ENCODE results near the gene SNPH.

SNPH gene

GRCh38 chr20:1307171-1307570, 41.1 kb downstream of the SNPH start:
- DNase-seq (ENCODE audit: low spot score): no peak

GRCh38 chr20:1307571-1307971, 41.5 kb downstream of the SNPH start:
- no peak for DNase-seq (ENCODE audit: low spot score)

GRCh38 chr20:1308067-1308701, 42.1 kb downstream of the SNPH start:
- no peak for DNase-seq (ENCODE audit: low spot score)

GRCh38 chr20:1308702-1309095, 42.6 kb downstream of the SNPH start:
- DNase-seq (ENCODE audit: low spot score): no peak

GRCh38 chr20:1309439-1309847, 43.3 kb downstream of the SNPH start:
- no peak for DNase-seq (ENCODE audit: low spot score)

- no peak for DNase-seq (ENCODE audit: low spot score)
Observed at GRCh38 chr20:1310071-1310470, 44.0 kb downstream of the SNPH start.

GRCh38 chr20:1310506-1311190, 44.6 kb downstream of the SNPH start:
- no peak for DNase-seq (ENCODE audit: low spot score)

- no peak for DNase-seq (ENCODE audit: low spot score)
Observed at GRCh38 chr20:1312308-1312707, 46.2 kb downstream of the SNPH start.

- no peak for DNase-seq (ENCODE audit: low spot score)
Observed at GRCh38 chr20:1312904-1313235, 46.8 kb downstream of the SNPH start.

- DNase-seq (ENCODE audit: low spot score): peak; percentile 70
Observed at GRCh38 chr20:1313236-1313964, 47.3 kb downstream of the SNPH start.

GRCh38 chr20:1315804-1316203, 49.7 kb downstream of the SNPH start:
- no peak for DNase-seq (ENCODE audit: low spot score)

GRCh38 chr20:1317545-1318255, 51.6 kb downstream of the SNPH start:
- DNase-seq (ENCODE audit: low spot score): no peak

- DNase-seq (ENCODE audit: low spot score): peak; percentile 31
Observed at GRCh38 chr20:1319051-1319450, 53.0 kb downstream of the SNPH start.

- no peak for DNase-seq (ENCODE audit: low spot score)
Observed at GRCh38 chr20:1319462-1319861, 53.4 kb downstream of the SNPH start.

- DNase-seq (ENCODE audit: low spot score): no peak
Observed at GRCh38 chr20:1320016-1320415, 53.9 kb downstream of the SNPH start.

- DNase-seq (ENCODE audit: low spot score): no peak
Observed at GRCh38 chr20:1320902-1321653, 55.0 kb downstream of the SNPH start.

GRCh38 chr20:1321654-1321939, 55.5 kb downstream of the SNPH start:
- DNase-seq (ENCODE audit: low spot score): no peak

GRCh38 chr20:1322511-1323245, 56.6 kb downstream of the SNPH start:
- no peak for DNase-seq (ENCODE audit: low spot score)

GRCh38 chr20:1323256-1323655, 57.2 kb downstream of the SNPH start:
- DNase-seq (ENCODE audit: low spot score): no peak

- no peak for DNase-seq (ENCODE audit: low spot score)
Observed at GRCh38 chr20:1323830-1324597, 57.9 kb downstream of the SNPH start.

Data from kidney tubule cell (primary cell).